MM.1S (cell line): ENCODE measurements around the gene RUNX1.

Source experiments
- CTCF ChIP-seq: fragments of 300-600 bp; sonication (generic); IDR thresholded peaks from 2 replicates; pipeline ENCODE4 v1.5.1; 2016; ENCODE audit warnings: antibody characterized with exemption, low read length, mixed read lengths
- EZH2 ChIP-seq: fragments of 300-600 bp; sonication (generic); optimal IDR thresholded peaks from 2 replicates; pipeline ENCODE3; 2017; ENCODE audit warnings: low read depth, mild to moderate bottlenecking, antibody characterized with exemption, low read length, mixed read lengths
- EZH2phosphoT487 ChIP-seq: fragments of 300-600 bp; sonication (generic); IDR thresholded peaks from 2 replicates; pipeline ENCODE4 v1.6.1; 2018; ENCODE audit warnings: antibody characterized with exemption, low read length

GRCh38 chr21:34802180-34802899 lies 246.8 kb downstream of the RUNX1 start:
- no peak for TF ChIP-seq CTCF
- TF ChIP-seq EZH2 = no peak
- TF ChIP-seq EZH2phosphoT487 = no peak
